MCF 10A (cell line): Measurements from ENCODE around the gene TMIGD2. TPM values are rescaled to one million over a fixed set of nuclear protein-coding genes. Genes with fewer than 3 reads are reported as not detected.

ENCODE experiments used
- BruUV-seq: library from RNA; stranded (reverse); fragments of 400-500 nt; replicated peaks from 2 replicates; lab custom pipeline; 2021; lab: Mats Ljungman, UMichigan
- CTCF ChIA-PET: fragments of 300-600 bp; sonication (Branson Sonifier 250); formaldehyde crosslinking; extraction: SDS; loops from one replicate; lab custom pipeline; 2021; ENCODE audit warnings: antibody characterized with exemption, inconsistent platforms; lab: Yijun Ruan, JAX
- POLR2A ChIA-PET: fragments of 300-600, 350-650 bp; sonication (Branson Sonifier 250); formaldehyde crosslinking; extraction: SDS; loops from one replicate; lab custom pipeline; 2020; ENCODE audit warnings: antibody characterized with exemption, inconsistent platforms; lab: Yijun Ruan, JAX
- DNase-seq: peaks from one replicate; pipeline ENCODE4 v3.0.0-alpha.2; 2018; ENCODE audit not compliant: unreplicated experiment
- H3K27ac Mint-ChIP-seq: one replicate; pipeline ENCODE4 v1.8.0; 2022; ENCODE audit warnings: mild to moderate bottlenecking, low read depth, mixed read lengths; ENCODE audit not compliant: unreplicated experiment
- H3K27me3 Mint-ChIP-seq: one replicate; pipeline ENCODE4 v1.8.0; 2022; ENCODE audit warnings: mixed read lengths; ENCODE audit not compliant: insufficient read depth, unreplicated experiment
- H3K36me3 Mint-ChIP-seq: one replicate; pipeline ENCODE4 v1.8.0; 2022; ENCODE audit warnings: mild to moderate bottlenecking, moderate library complexity, mixed read lengths; ENCODE audit not compliant: insufficient read depth, unreplicated experiment
- H3K4me1 Mint-ChIP-seq: one replicate; pipeline ENCODE4 v1.8.0; 2022; ENCODE audit warnings: mixed read lengths; ENCODE audit not compliant: insufficient read depth, unreplicated experiment
- H3K4me3 Mint-ChIP-seq: one replicate; pipeline ENCODE4 v1.8.0; 2022; ENCODE audit warnings: mild to moderate bottlenecking, moderate library complexity, mixed read lengths; ENCODE audit not compliant: unreplicated experiment
- H3K9me3 Mint-ChIP-seq: one replicate; pipeline ENCODE4 v1.8.0; 2022; ENCODE audit warnings: mixed read lengths; ENCODE audit not compliant: unreplicated experiment
- intact Hi-C: fragments of 100-400 bp; cut with micrococcal nuclease; formaldehyde crosslinking; loops from 2 replicates; pipeline ENCODE4 v1.14.1; 2022
- total RNA-seq: library from RNA; stranded (reverse); gene quantifications from 2 replicates; pipeline ENCODE4 v1.2.3, GENCODE V29; 2022
- TF ChIP-seq, protein P1 (sequence below): fragments of 200-600 bp; IDR thresholded peaks from one replicate; pipeline ENCODE4 v1.8.0; 2022; ENCODE audit warnings: antibody characterized with exemption, mild to moderate bottlenecking; ENCODE audit not compliant: unreplicated experiment

TMIGD2 gene
- total RNA-seq, 1 experiment from 2014 or later: not detected

- no TSS peak for BruUV-seq
- ChIA-PET CTCF (interaction anchor here (0.5 to 2.9 kb wide), 26 partner anchors 10 to 288 kb away, joined by 3 to 33 read pairs (median 4); partner anchors contain the start of genes FSD1 and MPND), POLR2A (interaction anchor here (0.8 to 1.4 kb wide), 4 partner anchors 71 to 93 kb away, joined by 3 to 5 read pairs (median 4); partner anchors contain the start of gene STAP2)
- TF ChIP-seq, protein P1, sequence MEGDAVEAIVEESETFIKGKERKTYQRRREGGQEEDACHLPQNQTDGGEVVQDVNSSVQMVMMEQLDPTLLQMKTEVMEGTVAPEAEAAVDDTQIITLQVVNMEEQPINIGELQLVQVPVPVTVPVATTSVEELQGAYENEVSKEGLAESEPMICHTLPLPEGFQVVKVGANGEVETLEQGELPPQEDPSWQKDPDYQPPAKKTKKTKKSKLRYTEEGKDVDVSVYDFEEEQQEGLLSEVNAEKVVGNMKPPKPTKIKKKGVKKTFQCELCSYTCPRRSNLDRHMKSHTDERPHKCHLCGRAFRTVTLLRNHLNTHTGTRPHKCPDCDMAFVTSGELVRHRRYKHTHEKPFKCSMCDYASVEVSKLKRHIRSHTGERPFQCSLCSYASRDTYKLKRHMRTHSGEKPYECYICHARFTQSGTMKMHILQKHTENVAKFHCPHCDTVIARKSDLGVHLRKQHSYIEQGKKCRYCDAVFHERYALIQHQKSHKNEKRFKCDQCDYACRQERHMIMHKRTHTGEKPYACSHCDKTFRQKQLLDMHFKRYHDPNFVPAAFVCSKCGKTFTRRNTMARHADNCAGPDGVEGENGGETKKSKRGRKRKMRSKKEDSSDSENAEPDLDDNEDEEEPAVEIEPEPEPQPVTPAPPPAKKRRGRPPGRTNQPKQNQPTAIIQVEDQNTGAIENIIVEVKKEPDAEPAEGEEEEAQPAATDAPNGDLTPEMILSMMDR: peak; percentile 87
- no peaks in the 10 kb centered on the region for H3K9me3 Mint-ChIP-seq
- peak; percentile 77 for DNase-seq
- no peak overlapping the region for H3K27ac Mint-ChIP-seq
- H3K27me3 Mint-ChIP-seq: no peaks in the 10 kb centered on the region
- peaks cover 65% of the 10 kb centered on the region for H3K36me3 Mint-ChIP-seq
- H3K4me1 Mint-ChIP-seq: peaks cover 5% of the 10 kb centered on the region
- intact Hi-C loops: loop anchor here (1.0 kb wide), 1 partner anchor 85 kb away; no protein-coding TSS in a partner anchor
- H3K4me3 Mint-ChIP-seq: no peak overlapping the region
These were observed 34.9 kb downstream of the TMIGD2 start for GRCh38 chr19:4267101-4267900.

DNA sequence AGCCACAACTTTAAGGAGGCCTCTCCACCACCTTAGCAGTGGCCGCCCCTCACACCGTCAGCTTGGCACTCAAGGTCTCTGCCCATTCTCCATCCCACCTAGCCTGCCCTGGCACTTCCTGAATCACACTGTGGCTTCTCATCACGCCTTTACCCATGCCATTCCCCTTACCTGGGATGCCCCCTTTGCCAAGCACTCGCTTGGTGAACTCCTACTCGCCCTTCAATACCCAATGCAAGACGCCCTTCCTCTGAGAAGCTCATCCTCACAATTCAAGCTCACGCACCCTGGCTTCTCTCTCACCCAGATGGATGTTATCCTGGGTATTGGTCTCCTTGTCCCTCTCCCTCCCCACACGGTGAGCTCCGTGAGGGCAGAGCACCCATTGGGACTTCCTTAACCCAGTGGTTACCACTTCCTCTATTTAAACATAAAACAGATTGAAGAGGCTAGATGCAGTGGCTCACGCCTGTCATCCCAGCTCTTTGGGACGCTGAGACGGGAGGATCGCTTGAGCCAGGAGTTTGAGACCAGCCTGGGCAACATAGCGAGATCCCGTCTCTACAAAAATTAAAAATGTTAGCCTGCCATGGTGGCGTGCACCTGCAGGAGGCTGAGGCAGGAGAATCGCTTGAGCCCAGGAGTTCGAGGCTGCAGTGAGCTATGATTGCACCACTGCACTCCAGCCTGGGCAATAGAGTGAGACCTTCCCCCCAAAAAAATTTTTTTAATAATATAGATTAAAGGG is 35.8 kb downstream of the TMIGD2 start:
- H3K27ac Mint-ChIP-seq: no peak overlapping the region
- DNase-seq: no peak
- H3K9me3 Mint-ChIP-seq: no peaks in the 10 kb centered on the region
- H3K27me3 Mint-ChIP-seq: no peaks in the 10 kb centered on the region
- intact Hi-C loops: no loop called here
- H3K4me3 Mint-ChIP-seq: no peak overlapping the region
- peaks cover 74% of the 10 kb centered on the region for H3K36me3 Mint-ChIP-seq
- CTCF ChIA-PET: interaction anchor here (0.5 to 2.9 kb wide), 23 partner anchors 10 to 289 kb away, joined by 3 to 33 read pairs (median 4); partner anchors contain the start of genes FSD1 and MPND
- POLR2A ChIA-PET: interaction anchor here (0.8 to 1.4 kb wide), 3 partner anchors 72 to 94 kb away, joined by 4 to 5 read pairs (median 4); partner anchors contain the start of gene STAP2
- TF ChIP-seq, protein P1: no peak
- BruUV-seq: no TSS peak
- H3K4me1 Mint-ChIP-seq: peaks cover 5% of the 10 kb centered on the region

- peaks cover 84% of the 10 kb centered on the region for H3K36me3 Mint-ChIP-seq
- no peak overlapping the region for H3K4me3 Mint-ChIP-seq
- intact Hi-C loops: no loop called here
- CTCF ChIA-PET: interaction anchor here (0.6 to 1.6 kb wide), 4 partner anchors 56 to 257 kb away, joined by 3 to 7 read pairs (median 4); no protein-coding TSS in a partner anchor
- H3K4me1 Mint-ChIP-seq: peaks cover 5% of the 10 kb centered on the region
- POLR2A ChIA-PET: no interaction called here
- BruUV-seq: no TSS peak
- no peaks in the 10 kb centered on the region for H3K27me3 Mint-ChIP-seq
- DNase-seq: no peak
- H3K27ac Mint-ChIP-seq: no peak overlapping the region
- TF ChIP-seq, protein P1: no peak
- H3K9me3 Mint-ChIP-seq: no peaks in the 10 kb centered on the region
These were observed 37.4 kb downstream of the TMIGD2 start for GRCh38 chr19:4264812-4265211.
